Measurements from ENCODE around the gene MRPS10.

GRCh38 chr6:42197555-42198362 is 19.9 kb downstream of the MRPS10 start:
- TF ChIP-seq POLR2A (IDR thresholded peaks at IDR 0.05; ENCODE audit: low read depth, low read length): no peak
- TF ChIP-seq CTCF (IDR thresholded peaks at IDR 0.05; ENCODE audit: extremely low read depth in 1 of 2, insufficient read depth in 1 of 2, low read depth in 1 of 2, low read length in 2 of 2): no peak
- TF ChIP-seq MAX (IDR thresholded peaks at IDR 0.05; ENCODE audit: insufficient read depth, insufficient read length): no peak
- no peak for TF ChIP-seq EZH2 (IDR thresholded peaks at IDR 0.05; ENCODE audit: borderline replicate concordance, low read depth, low read length, severe bottlenecking)
